Measurements from ENCODE around the gene F2.
"Not testable (repeated sequence)": the region's sequence is repeated elsewhere in the genome, so short reads cannot be mapped to it uniquely, and the experiment has no call there.

- TF ChIP-seq POLR2A (IDR thresholded peaks at IDR 0.05), result not testable (repeated sequence)
- TF ChIP-seq, protein P1, sequence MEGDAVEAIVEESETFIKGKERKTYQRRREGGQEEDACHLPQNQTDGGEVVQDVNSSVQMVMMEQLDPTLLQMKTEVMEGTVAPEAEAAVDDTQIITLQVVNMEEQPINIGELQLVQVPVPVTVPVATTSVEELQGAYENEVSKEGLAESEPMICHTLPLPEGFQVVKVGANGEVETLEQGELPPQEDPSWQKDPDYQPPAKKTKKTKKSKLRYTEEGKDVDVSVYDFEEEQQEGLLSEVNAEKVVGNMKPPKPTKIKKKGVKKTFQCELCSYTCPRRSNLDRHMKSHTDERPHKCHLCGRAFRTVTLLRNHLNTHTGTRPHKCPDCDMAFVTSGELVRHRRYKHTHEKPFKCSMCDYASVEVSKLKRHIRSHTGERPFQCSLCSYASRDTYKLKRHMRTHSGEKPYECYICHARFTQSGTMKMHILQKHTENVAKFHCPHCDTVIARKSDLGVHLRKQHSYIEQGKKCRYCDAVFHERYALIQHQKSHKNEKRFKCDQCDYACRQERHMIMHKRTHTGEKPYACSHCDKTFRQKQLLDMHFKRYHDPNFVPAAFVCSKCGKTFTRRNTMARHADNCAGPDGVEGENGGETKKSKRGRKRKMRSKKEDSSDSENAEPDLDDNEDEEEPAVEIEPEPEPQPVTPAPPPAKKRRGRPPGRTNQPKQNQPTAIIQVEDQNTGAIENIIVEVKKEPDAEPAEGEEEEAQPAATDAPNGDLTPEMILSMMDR (IDR thresholded peaks at IDR 0.05 in 4 of 5, conservative IDR thresholded peaks at IDR 0.05 in 1 of 5), result not testable (repeated sequence)
Measured at GRCh38 chr11:46717825-46718154, 1.2 kb upstream of the F2 start.
